Mucosa of gallbladder (tissue), 1 donor: ENCODE measurements around the gene ECSIT. TPM values are rescaled to one million over a fixed set of nuclear protein-coding genes. Genes with fewer than 3 reads are reported as not detected.
"Not testable (repeated sequence)": the region's sequence is repeated elsewhere in the genome, so short reads cannot be mapped to it uniquely, and the experiment has no call there.

Experiments
- DNase-seq: peaks from one replicate; pipeline ENCODE4 v3.0.0-alpha.2; 2020; ENCODE audit warnings: low spot score
- total RNA-seq: library from RNA; stranded (reverse); gene quantifications from one replicate; pipeline ENCODE4 v1.2.1, GENCODE V29; 2021
- donor health status: DM: no; HTN: no; CAD: no.

Gene ECSIT
- total RNA-seq: 52.9 TPM

GRCh38 chr19:11528551-11529341, at the start of gene ECSIT:
ECSIT (minus strand) TSS chr19:11529134; CDS start chr19:11519170, 9,964 bp downstream.
- DNase-seq: peak; percentile 98

- no peak for DNase-seq
Measured at GRCh38 chr19:11577451-11578257, 48.7 kb upstream of the ECSIT start, which contains the start of gene ACP5. ACP5 (minus strand) TSS chr19:11577645; CDS start chr19:11577317, 328 bp downstream.

- DNase-seq: no peak
Measured at GRCh38 chr19:11576227-11576626, 47.3 kb upstream of the ECSIT start.

- DNase-seq: no peak
Measured at GRCh38 chr19:11574689-11575088, 45.8 kb upstream of the ECSIT start.

GRCh38 chr19:11573763-11574162, 44.8 kb upstream of the ECSIT start:
- not testable (repeated sequence) for DNase-seq

GRCh38 chr19:11573354-11573753, 44.4 kb upstream of the ECSIT start:
- not testable (repeated sequence) for DNase-seq

- no peak for DNase-seq
Measured at GRCh38 chr19:11570039-11570462, 41.1 kb upstream of the ECSIT start.

GRCh38 chr19:11566164-11566563, 37.2 kb upstream of the ECSIT start:
- DNase-seq: no peak

- not testable (repeated sequence) for DNase-seq
Measured at GRCh38 chr19:11565649-11565980, 36.7 kb upstream of the ECSIT start.

- not testable (repeated sequence) for DNase-seq
Measured at GRCh38 chr19:11564082-11564807, 35.3 kb upstream of the ECSIT start.

GRCh38 chr19:11563532-11563931, 34.6 kb upstream of the ECSIT start:
- DNase-seq: no peak

- peak; percentile 47 for DNase-seq
Measured at GRCh38 chr19:11560404-11561051, 31.6 kb upstream of the ECSIT start.

GRCh38 chr19:11558881-11559828, 30.2 kb upstream of the ECSIT start, which contains the start of gene ELOF1:
ELOF1 (minus strand) TSS chr19:11559230; CDS start chr19:11554347, 4,883 bp downstream.
- DNase-seq: peak; percentile 98

GRCh38 chr19:11556634-11557420, 27.9 kb upstream of the ECSIT start:
- no peak for DNase-seq

- DNase-seq: no peak
Measured at GRCh38 chr19:11555246-11555645, 26.3 kb upstream of the ECSIT start.

GRCh38 chr19:11554160-11554559, 25.2 kb upstream of the ECSIT start:
- no peak for DNase-seq

GRCh38 chr19:11552666-11553372, 23.9 kb upstream of the ECSIT start:
- DNase-seq: no peak

GRCh38 chr19:11551603-11552235, 22.8 kb upstream of the ECSIT start:
- no peak for DNase-seq
